ENCODE measurements around the gene ACTA2. TPM values are rescaled to one million over a fixed set of nuclear protein-coding genes. Genes with fewer than 3 reads are reported as not detected.

ACTA2 gene
- total RNA-seq, 1 experiment from 2014 or later: 2.4 TPM

DNA sequence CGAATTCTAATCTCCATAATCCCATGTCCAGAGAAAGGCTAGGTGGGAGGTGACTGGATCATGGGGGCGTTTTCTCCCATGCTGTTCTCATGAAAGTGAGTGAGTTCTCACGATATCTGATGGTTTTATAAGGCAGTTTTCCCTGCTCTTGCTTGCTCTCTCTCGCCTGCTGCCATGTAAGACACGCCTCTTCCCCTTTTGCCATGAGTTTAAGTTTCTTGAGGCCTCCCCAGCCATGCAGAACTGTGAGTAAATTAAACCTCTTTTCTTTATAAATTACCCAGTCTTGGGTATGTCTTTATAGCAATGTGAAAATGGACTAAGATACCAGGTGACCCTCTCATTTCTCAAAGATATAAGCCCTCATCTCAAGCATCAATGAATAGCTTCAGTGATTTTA is 1.1 kb upstream of the ACTA2 start:
- Histone ChIP-seq H3K18ac (ENCODE audit: insufficient read length, low read depth, low read length) (no peak overlapping the region), H3K23ac (ENCODE audit: insufficient read length, low read depth, low read length) (no peak overlapping the region), H4K5ac (ENCODE audit: insufficient read length, low read depth, low read length) (no peak overlapping the region), H3K27ac (ENCODE audit: insufficient read length, low read depth, low read length) (no peak overlapping the region), H3K9me3 (ENCODE audit: control insufficient read depth, low read depth, low read length) (no peaks in the 10 kb centered on the region), H2BK120ac (ENCODE audit: low read depth, low read length, poor library complexity, severe bottlenecking) (no peak overlapping the region), H4K20me1 (ENCODE audit: control insufficient read depth, insufficient read depth, insufficient read length) (no peaks in the 10 kb centered on the region), H3K56ac (ENCODE audit: insufficient read length, low read depth, low read length) (no peak overlapping the region), H3T11ph (ENCODE audit: low read length) (no peak overlapping the region), H3K27me3 (ENCODE audit: insufficient read depth, low read length) (no peaks in the 10 kb centered on the region), H3K23me2 (ENCODE audit: insufficient read length, low read depth, low read length, poor library complexity, severe bottlenecking) (no peaks in the 10 kb centered on the region), H3K4me1 (ENCODE audit: insufficient read depth, low read length) (peaks cover 3% of the 10 kb centered on the region; the same call in 1 of the 2 replicates), H3K9ac (ENCODE audit: extremely low read depth, insufficient read length, low read length) (no peak overlapping the region), H2AK5ac (ENCODE audit: insufficient read length, low read length) (no peak overlapping the region), H2BK12ac (ENCODE audit: insufficient read length, low read depth, low read length) (no peak overlapping the region), H3K4ac (ENCODE audit: low read depth, low read length) (no peak overlapping the region), H4K91ac (ENCODE audit: insufficient read length, low read depth, low read length) (no peak overlapping the region), H3K4me2 (ENCODE audit: insufficient read depth, insufficient read length, low read length) (no peak overlapping the region), H3K79me1 (ENCODE audit: insufficient read depth, low read depth, low read length, poor library complexity, severe bottlenecking) (no peaks in the 10 kb centered on the region), H2BK20ac (ENCODE audit: low read depth, low read length, poor library complexity, severe bottlenecking) (no peak overlapping the region), H3K14ac (ENCODE audit: insufficient read depth, low read length) (no peak overlapping the region), H2AFZ (ENCODE audit: low read length) (no peak overlapping the region), H2BK5ac (ENCODE audit: insufficient read length, low read length) (no peak overlapping the region), H4K8ac (replicated peaks; ENCODE audit: insufficient read length, low read depth, low read length) (no peak overlapping the region), H3K79me2 (ENCODE audit: insufficient read depth, low read length) (no peaks in the 10 kb centered on the region), H2BK15ac (ENCODE audit: low read depth, low read length) (no peak overlapping the region)
- no peaks in the 10 kb centered on the region for H3K36me3 Mint-ChIP-seq (ENCODE audit: insufficient read depth in 1 of 3, low read depth in 3 of 3)
- peaks cover 15 to 17% of the 10 kb centered on the region in 2 experiments for H3K4me1 Mint-ChIP-seq
- no CpG with 5 or more reads among the region's 5 CpGs for WGBS (ENCODE audit: extremely low coverage, insufficient read length, low lambda C conversion rate)
- no peak overlapping the region for H3K4me3 Mint-ChIP-seq
- no peaks in the 10 kb centered on the region for H3K9me3 Mint-ChIP-seq
- no peak for DNase-seq
- H3K27ac Mint-ChIP-seq: no peak overlapping the region
- TF ChIP-seq CTCF (conservative IDR thresholded peaks at IDR 0.05): no peak
- H3K27me3 Mint-ChIP-seq (ENCODE audit: low read depth): no peaks in the 10 kb centered on the region
